Neural cell (in vitro differentiated cells): ENCODE measurements around the gene ADCYAP1. TPM values are rescaled to one million over a fixed set of nuclear protein-coding genes. Genes with fewer than 3 reads are reported as not detected.

ENCODE experiments used
- H2AFZ ChIP-seq: fragments of 200-600, 300-800 bp; sonication (generic), shearing (Covaris generic); 2 replicates; pipeline ENCODE4 v1.6.0; 2014; ENCODE audit warnings: low read depth, mild to moderate bottlenecking, antibody characterized with exemption, low read length, moderate library complexity
- H3F3A ChIP-seq: fragments of 200-600 bp; shearing (Covaris generic); 2 replicates; pipeline ENCODE4 v1.6.1; 2016; ENCODE audit warnings: mild to moderate bottlenecking, moderate library complexity, mixed read lengths, antibody characterized with exemption, low read length; ENCODE audit not compliant: insufficient read depth, poor library complexity, severe bottlenecking
- H3K27ac ChIP-seq: fragments of 200-600, 300-800 bp; sonication (generic), shearing (Covaris generic); 2 replicates; pipeline ENCODE4 v1.5.1; 2014; ENCODE audit warnings: mild to moderate bottlenecking, low read length, moderate library complexity
- H3K27me3 ChIP-seq: fragments of 300-800, 200-600 bp; sonication (generic), shearing (Covaris generic); 2 replicates; pipeline ENCODE4 v1.6.0; 2014; ENCODE audit warnings: mild to moderate bottlenecking, low read depth, low read length, moderate library complexity; ENCODE audit not compliant: insufficient read depth
- H3K36me3 ChIP-seq: fragments of 300-800, 200-600 bp; sonication (generic), shearing (Covaris generic); 2 replicates; pipeline ENCODE4 v1.5.1; 2014; ENCODE audit warnings: mild to moderate bottlenecking, antibody characterized with exemption, low read length, moderate library complexity; ENCODE audit not compliant: insufficient read depth
- H3K4me2 ChIP-seq: fragments of 300-800, 200-600 bp; sonication (generic), shearing (Covaris generic); 2 replicates; pipeline ENCODE4 v1.6.0; 2014; ENCODE audit warnings: mild to moderate bottlenecking, low read length
- H3K4me3 ChIP-seq: fragments of 300-800, 200-600 bp; sonication (generic), shearing (Covaris generic); 2 replicates; pipeline ENCODE4 v1.5.1; 2014; ENCODE audit warnings: mild to moderate bottlenecking, low read length, moderate library complexity
- H3K79me2 ChIP-seq: fragments of 200-600 bp; shearing (Covaris generic); replicated peaks from 2 replicates; pipeline ENCODE4 v1.6.0; 2014; ENCODE audit warnings: mild to moderate bottlenecking, low read length, moderate library complexity; ENCODE audit not compliant: insufficient read depth
- H3K9ac ChIP-seq: fragments of 300-800, 200-600 bp; sonication (generic), shearing (Covaris generic); 2 replicates; pipeline ENCODE4 v1.6.1; 2016; ENCODE audit warnings: mild to moderate bottlenecking, low read length, mixed read lengths
- H3K9me2 ChIP-seq: fragments of 200-600 bp; shearing (Covaris generic); 2 replicates; pipeline ENCODE4 v1.6.1; 2016; ENCODE audit warnings: mild to moderate bottlenecking, low read length, mixed read lengths; ENCODE audit not compliant: insufficient read depth
- H3K9me3 ChIP-seq: fragments of 200-600, 300-800 bp; sonication (generic), shearing (Covaris generic); 2 replicates; pipeline ENCODE4 v1.6.1; 2016; ENCODE audit warnings: mild to moderate bottlenecking, mixed run types, low read length, moderate library complexity, mixed read lengths
- H4K20me1 ChIP-seq: fragments of 200-600 bp; shearing (Covaris generic); 2 replicates; pipeline ENCODE4 v1.6.1; 2016; ENCODE audit warnings: mild to moderate bottlenecking, mixed run types; ENCODE audit not compliant: insufficient read depth
- CTCF ChIP-seq: fragments of 450-650 bp; IDR thresholded peaks from 2 replicates; pipeline ENCODE4 v1.5.1; 2014; ENCODE audit warnings: antibody characterized with exemption, mild to moderate bottlenecking, moderate library complexity; ENCODE audit not compliant: poor library complexity, severe bottlenecking
- EP300 ChIP-seq: fragments of 450-650 bp; conservative IDR thresholded peaks from 2 replicates; pipeline ENCODE4 v1.6.1; 2014; ENCODE audit warnings: antibody characterized with exemption, mild to moderate bottlenecking, moderate library complexity; ENCODE audit not compliant: poor library complexity, severe bottlenecking
- EZH2 ChIP-seq: fragments of 200-600, 300-800 bp; shearing (Covaris generic), sonication (generic); IDR thresholded peaks from 2 replicates; pipeline ENCODE4 v1.6.1; 2014; ENCODE audit warnings: antibody characterized with exemption, low read length, borderline replicate concordance, mild to moderate bottlenecking; ENCODE audit not compliant: insufficient read depth, poor library complexity, severe bottlenecking
- MXI1 ChIP-seq: fragments of 450-650 bp; conservative IDR thresholded peaks from 2 replicates; pipeline ENCODE4 v1.6.1; 2014; ENCODE audit warnings: antibody characterized with exemption, mild to moderate bottlenecking; ENCODE audit not compliant: poor library complexity, severe bottlenecking
- POLR2AphosphoS5 ChIP-seq: IDR thresholded peaks from 2 replicates; pipeline ENCODE4 v1.6.1; 2012
- RAD21 ChIP-seq: fragments of 450-650 bp; conservative IDR thresholded peaks from 2 replicates; pipeline ENCODE4 v1.6.1; 2014; ENCODE audit warnings: antibody characterized with exemption, mild to moderate bottlenecking, moderate library complexity
- REST ChIP-seq: IDR thresholded peaks from 2 replicates; pipeline ENCODE4 v1.6.1; 2012; ENCODE audit warnings: borderline replicate concordance
- SMC3 ChIP-seq: fragments of 450-650 bp; conservative IDR thresholded peaks from 2 replicates; pipeline ENCODE4 v1.6.1; 2014; ENCODE audit warnings: antibody characterized with exemption, mild to moderate bottlenecking, moderate library complexity; ENCODE audit not compliant: poor library complexity
- TAF1 ChIP-seq: IDR thresholded peaks from 2 replicates; pipeline ENCODE4 v1.6.1; 2012; ENCODE audit warnings: low read depth
- polyA plus RNA-seq: library from polyadenylated mRNA; depleted of rRNA; stranded (reverse); fragments of >200 nt; gene quantifications from 2 replicates; pipeline ENCODE4 v1.2.3, GENCODE V29; 2014

The ADCYAP1 gene
- polyA plus RNA-seq, 1 donor from 2014 or later, result 0.98 TPM

GRCh38 chr18:902229-902628 lies 2.4 kb upstream of the ADCYAP1 start:
- Histone ChIP-seq H3K36me3 (no peaks in the 10 kb centered on the region), H3K79me2 (no peaks in the 10 kb centered on the region), H3K27me3 (peaks cover 81% of the 10 kb centered on the region), H2AFZ (no peak overlapping the region), H3K27ac (no peak overlapping the region), H3K4me2 (no peak overlapping the region), H3K9me3 (no peaks in the 10 kb centered on the region), H3K4me3 (no peak overlapping the region), H4K20me1 (no peaks in the 10 kb centered on the region), H3K9me2 (no peaks in the 10 kb centered on the region), H3K9ac (no peak overlapping the region), H3F3A (no peaks in the 10 kb centered on the region)
- TF ChIP-seq EP300 (no peak), EZH2 (no peak), REST (no peak), POLR2AphosphoS5 (no peak), SMC3 (peak; percentile 80), CTCF (peak; percentile 74), TAF1 (no peak), RAD21 (peak; percentile 79), MXI1 (no peak)

GRCh38 chr18:903701-904100 lies 970 bp upstream of the ADCYAP1 start:
- no peak overlapping the region for H2AFZ ChIP-seq
- H3K9me2 ChIP-seq, result no peaks in the 10 kb centered on the region
- no peak overlapping the region for H3K4me2 ChIP-seq
- no peaks in the 10 kb centered on the region for H3K79me2 ChIP-seq
- H3K27ac ChIP-seq, result no peak overlapping the region
- no peaks in the 10 kb centered on the region for H4K20me1 ChIP-seq
- no peak overlapping the region for H3K9ac ChIP-seq
- H3K36me3 ChIP-seq, result no peaks in the 10 kb centered on the region
- H3K4me3 ChIP-seq, result no peak overlapping the region
- no peaks in the 10 kb centered on the region for H3F3A ChIP-seq
- peaks cover 94% of the 10 kb centered on the region for H3K27me3 ChIP-seq
- H3K9me3 ChIP-seq, result no peaks in the 10 kb centered on the region
- TF ChIP-seq REST (peak; percentile 95), SMC3 (no peak)
